Neuron (in vitro differentiated cells): ENCODE results near the gene CACNB4.

ENCODE experiments used
- H2AFZ ChIP-seq: one replicate; pipeline ENCODE4 v1.6.1; 2013; ENCODE audit warnings: low read depth, mild to moderate bottlenecking, inconsistent platforms, low read length, moderate library complexity
- H3K27me3 ChIP-seq: one replicate; pipeline ENCODE4 v1.6.1; 2013; ENCODE audit warnings: low read length; ENCODE audit not compliant: insufficient read depth
- H3K36me3 ChIP-seq: one replicate; pipeline ENCODE4 v1.6.1; 2013; ENCODE audit warnings: low read length; ENCODE audit not compliant: insufficient read depth
- H3K4me1 ChIP-seq: one replicate; pipeline ENCODE4 v1.6.1; 2013; ENCODE audit warnings: low read length; ENCODE audit not compliant: insufficient read depth
- H3K4me3 ChIP-seq: 2 replicates; pipeline ENCODE4 v1.5.1; 2013; ENCODE audit warnings: mild to moderate bottlenecking, low read length, moderate library complexity
- H3K9me3 ChIP-seq: one replicate; pipeline ENCODE4 v1.6.1; 2013; ENCODE audit warnings: low read length

CACNB4 gene

GRCh38 chr2:151869291-151869690 lies 229.6 kb downstream of the CACNB4 start:
- H2AFZ ChIP-seq: no peak overlapping the region
- peaks cover 2% of the 10 kb centered on the region for H3K9me3 ChIP-seq
- H3K27me3 ChIP-seq: no peaks in the 10 kb centered on the region
- H3K36me3 ChIP-seq: peaks cover 18% of the 10 kb centered on the region
- no peaks in the 10 kb centered on the region for H3K4me1 ChIP-seq
- H3K4me3 ChIP-seq: no peak overlapping the region

GRCh38 chr2:151862700-151863099 lies 236.1 kb downstream of the CACNB4 start:
- H3K27me3 ChIP-seq: no peaks in the 10 kb centered on the region
- H3K9me3 ChIP-seq: no peaks in the 10 kb centered on the region
- H3K36me3 ChIP-seq: no peaks in the 10 kb centered on the region
- no peak overlapping the region for H3K4me3 ChIP-seq
- no peaks in the 10 kb centered on the region for H3K4me1 ChIP-seq
- H2AFZ ChIP-seq: no peak overlapping the region

- H3K36me3 ChIP-seq: no peaks in the 10 kb centered on the region
- H3K27me3 ChIP-seq: no peaks in the 10 kb centered on the region
- no peaks in the 10 kb centered on the region for H3K9me3 ChIP-seq
- H2AFZ ChIP-seq: no peak overlapping the region
- no peaks in the 10 kb centered on the region for H3K4me1 ChIP-seq
- H3K4me3 ChIP-seq: no peak overlapping the region
These were observed 237.7 kb downstream of the CACNB4 start for GRCh38 chr2:151861174-151861573.

- Histone ChIP-seq H3K4me3 (no peak overlapping the region), H3K4me1 (no peaks in the 10 kb centered on the region), H3K27me3 (no peaks in the 10 kb centered on the region), H2AFZ (no peak overlapping the region), H3K36me3 (no peaks in the 10 kb centered on the region), H3K9me3 (no peaks in the 10 kb centered on the region)
These were observed 238.2 kb downstream of the CACNB4 start for GRCh38 chr2:151860613-151861146.

GRCh38 chr2:151860210-151860609 lies 238.6 kb downstream of the CACNB4 start:
- Histone ChIP-seq H3K4me1 (no peaks in the 10 kb centered on the region), H3K4me3 (no peak overlapping the region), H2AFZ (no peak overlapping the region), H3K9me3 (no peaks in the 10 kb centered on the region), H3K27me3 (no peaks in the 10 kb centered on the region), H3K36me3 (no peaks in the 10 kb centered on the region)

- no peak overlapping the region for H2AFZ ChIP-seq
- H3K36me3 ChIP-seq: peaks cover 2% of the 10 kb centered on the region
- H3K9me3 ChIP-seq: no peaks in the 10 kb centered on the region
- H3K4me1 ChIP-seq: peaks cover 8% of the 10 kb centered on the region
- no peaks in the 10 kb centered on the region for H3K27me3 ChIP-seq
- no peak overlapping the region for H3K4me3 ChIP-seq
These were observed 241.2 kb downstream of the CACNB4 start for GRCh38 chr2:151857650-151858049.

- Histone ChIP-seq H3K36me3 (peaks cover 2% of the 10 kb centered on the region), H3K4me3 (no peak overlapping the region), H3K27me3 (no peaks in the 10 kb centered on the region), H3K9me3 (no peaks in the 10 kb centered on the region), H3K4me1 (peaks cover 11% of the 10 kb centered on the region), H2AFZ (no peak overlapping the region)
These were observed 243.7 kb downstream of the CACNB4 start for GRCh38 chr2:151855111-151855510.

GRCh38 chr2:151853070-151853758 lies 245.6 kb downstream of the CACNB4 start:
- Histone ChIP-seq H3K36me3 (peaks cover 2% of the 10 kb centered on the region), H3K27me3 (no peaks in the 10 kb centered on the region), H3K9me3 (no peaks in the 10 kb centered on the region), H2AFZ (no peak overlapping the region), H3K4me1 (peaks cover 11% of the 10 kb centered on the region), H3K4me3 (no peak overlapping the region)

- Histone ChIP-seq H3K36me3 (peaks cover 2% of the 10 kb centered on the region), H3K4me1 (peaks cover 11% of the 10 kb centered on the region), H2AFZ (no peak overlapping the region), H3K4me3 (no peak overlapping the region), H3K27me3 (no peaks in the 10 kb centered on the region), H3K9me3 (no peaks in the 10 kb centered on the region)
These were observed 246.4 kb downstream of the CACNB4 start for GRCh38 chr2:151852260-151853069.

GRCh38 chr2:151851761-151852160 lies 247.1 kb downstream of the CACNB4 start:
- H2AFZ ChIP-seq: no peak overlapping the region
- H3K27me3 ChIP-seq: no peaks in the 10 kb centered on the region
- no peaks in the 10 kb centered on the region for H3K9me3 ChIP-seq
- H3K36me3 ChIP-seq: peaks cover 2% of the 10 kb centered on the region
- no peak overlapping the region for H3K4me3 ChIP-seq
- H3K4me1 ChIP-seq: peaks cover 11% of the 10 kb centered on the region

- H3K36me3 ChIP-seq: peaks cover 2% of the 10 kb centered on the region
- peaks cover 11% of the 10 kb centered on the region for H3K4me1 ChIP-seq
- H3K9me3 ChIP-seq: no peaks in the 10 kb centered on the region
- no peaks in the 10 kb centered on the region for H3K27me3 ChIP-seq
- H3K4me3 ChIP-seq: no peak overlapping the region
- H2AFZ ChIP-seq: no peak overlapping the region
These were observed 249.3 kb downstream of the CACNB4 start for GRCh38 chr2:151849413-151850010.

- Histone ChIP-seq H3K4me3 (no peak overlapping the region), H3K4me1 (no peaks in the 10 kb centered on the region), H3K27me3 (no peaks in the 10 kb centered on the region), H2AFZ (no peak overlapping the region), H3K36me3 (peaks cover 9% of the 10 kb centered on the region), H3K9me3 (no peaks in the 10 kb centered on the region)
These were observed 253.0 kb downstream of the CACNB4 start for GRCh38 chr2:151845884-151846283.

- H3K36me3 ChIP-seq: peaks cover 13% of the 10 kb centered on the region
- no peaks in the 10 kb centered on the region for H3K27me3 ChIP-seq
- H2AFZ ChIP-seq: no peak overlapping the region
These were observed 253.4 kb downstream of the CACNB4 start for GRCh38 chr2:151845481-151845880.

More at GRCh38 chr2:151845481-151845880, 253.4 kb downstream of the CACNB4 start:
- Histone ChIP-seq H3K4me1 (no peaks in the 10 kb centered on the region), H3K4me3 (no peak overlapping the region), H3K9me3 (no peaks in the 10 kb centered on the region)
